Neural cell (in vitro differentiated cells): Measurements from ENCODE around the gene ABHD13.
A peak's percentile ranks its signal among the peaks of the same experiment; 100 is the strongest.

ENCODE experiments used
- EP300 ChIP-seq: fragments of 450-650 bp; conservative IDR thresholded peaks from 2 replicates; pipeline ENCODE4 v1.6.1; 2014; ENCODE audit warnings: antibody characterized with exemption, mild to moderate bottlenecking, moderate library complexity; ENCODE audit not compliant: poor library complexity, severe bottlenecking
- EZH2 ChIP-seq: fragments of 200-600, 300-800 bp; shearing (Covaris generic), sonication (generic); IDR thresholded peaks from 2 replicates; pipeline ENCODE4 v1.6.1; 2014; ENCODE audit warnings: antibody characterized with exemption, low read length, borderline replicate concordance, mild to moderate bottlenecking; ENCODE audit not compliant: insufficient read depth, poor library complexity, severe bottlenecking
- MXI1 ChIP-seq: fragments of 450-650 bp; conservative IDR thresholded peaks from 2 replicates; pipeline ENCODE4 v1.6.1; 2014; ENCODE audit warnings: antibody characterized with exemption, mild to moderate bottlenecking; ENCODE audit not compliant: poor library complexity, severe bottlenecking
- POLR2AphosphoS5 ChIP-seq: IDR thresholded peaks from 2 replicates; pipeline ENCODE4 v1.6.1; 2012
- RAD21 ChIP-seq: fragments of 450-650 bp; conservative IDR thresholded peaks from 2 replicates; pipeline ENCODE4 v1.6.1; 2014; ENCODE audit warnings: antibody characterized with exemption, mild to moderate bottlenecking, moderate library complexity
- SMC3 ChIP-seq: fragments of 450-650 bp; conservative IDR thresholded peaks from 2 replicates; pipeline ENCODE4 v1.6.1; 2014; ENCODE audit warnings: antibody characterized with exemption, mild to moderate bottlenecking, moderate library complexity; ENCODE audit not compliant: poor library complexity
- TAF1 ChIP-seq: IDR thresholded peaks from 2 replicates; pipeline ENCODE4 v1.6.1; 2012; ENCODE audit warnings: low read depth
- TF ChIP-seq, protein P1 (sequence below): IDR thresholded peaks from 2 replicates; pipeline ENCODE4 v1.6.1; 2012; ENCODE audit warnings: borderline replicate concordance
- TF ChIP-seq, protein P2 (sequence below): fragments of 450-650 bp; IDR thresholded peaks from 2 replicates; pipeline ENCODE4 v1.5.1; 2014; ENCODE audit warnings: antibody characterized with exemption, mild to moderate bottlenecking, moderate library complexity; ENCODE audit not compliant: poor library complexity, severe bottlenecking

DNA sequence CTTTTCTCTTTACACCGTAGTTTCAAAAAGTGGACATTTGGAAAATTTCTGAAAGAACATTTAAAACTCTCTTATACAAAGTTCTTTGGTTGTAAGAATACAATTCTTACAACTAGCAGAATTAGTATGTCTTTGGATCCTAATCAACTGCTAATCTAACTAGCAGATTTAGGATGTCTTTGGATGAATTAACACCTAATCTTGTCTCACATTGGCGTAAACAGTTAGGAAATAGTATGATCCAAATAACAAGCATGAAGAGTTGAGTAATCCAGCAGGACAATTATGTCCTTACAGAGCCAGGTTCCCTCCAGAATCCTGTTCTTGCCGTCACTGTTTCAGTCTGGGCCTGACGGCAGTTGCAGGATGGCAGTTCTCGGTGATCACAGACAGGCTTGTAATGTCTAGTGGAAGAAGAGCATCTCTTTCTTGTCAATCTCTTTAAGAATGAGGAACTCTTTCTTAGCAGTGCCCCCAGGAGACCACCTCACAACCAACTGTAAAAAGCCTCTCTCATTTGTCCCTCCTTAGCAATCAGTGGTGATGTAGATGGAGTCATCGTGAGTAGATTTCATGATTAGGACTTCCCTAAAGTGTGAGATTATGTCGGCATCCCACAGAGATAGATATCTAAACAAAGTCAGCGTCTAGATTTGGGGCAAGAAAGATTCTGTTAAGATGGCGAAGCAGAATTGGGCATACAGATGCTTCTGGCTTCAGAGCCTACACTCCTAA, 45.6 kb downstream of the ABHD13 start:
- TF ChIP-seq EZH2, result no peak
- TF ChIP-seq, protein P1, sequence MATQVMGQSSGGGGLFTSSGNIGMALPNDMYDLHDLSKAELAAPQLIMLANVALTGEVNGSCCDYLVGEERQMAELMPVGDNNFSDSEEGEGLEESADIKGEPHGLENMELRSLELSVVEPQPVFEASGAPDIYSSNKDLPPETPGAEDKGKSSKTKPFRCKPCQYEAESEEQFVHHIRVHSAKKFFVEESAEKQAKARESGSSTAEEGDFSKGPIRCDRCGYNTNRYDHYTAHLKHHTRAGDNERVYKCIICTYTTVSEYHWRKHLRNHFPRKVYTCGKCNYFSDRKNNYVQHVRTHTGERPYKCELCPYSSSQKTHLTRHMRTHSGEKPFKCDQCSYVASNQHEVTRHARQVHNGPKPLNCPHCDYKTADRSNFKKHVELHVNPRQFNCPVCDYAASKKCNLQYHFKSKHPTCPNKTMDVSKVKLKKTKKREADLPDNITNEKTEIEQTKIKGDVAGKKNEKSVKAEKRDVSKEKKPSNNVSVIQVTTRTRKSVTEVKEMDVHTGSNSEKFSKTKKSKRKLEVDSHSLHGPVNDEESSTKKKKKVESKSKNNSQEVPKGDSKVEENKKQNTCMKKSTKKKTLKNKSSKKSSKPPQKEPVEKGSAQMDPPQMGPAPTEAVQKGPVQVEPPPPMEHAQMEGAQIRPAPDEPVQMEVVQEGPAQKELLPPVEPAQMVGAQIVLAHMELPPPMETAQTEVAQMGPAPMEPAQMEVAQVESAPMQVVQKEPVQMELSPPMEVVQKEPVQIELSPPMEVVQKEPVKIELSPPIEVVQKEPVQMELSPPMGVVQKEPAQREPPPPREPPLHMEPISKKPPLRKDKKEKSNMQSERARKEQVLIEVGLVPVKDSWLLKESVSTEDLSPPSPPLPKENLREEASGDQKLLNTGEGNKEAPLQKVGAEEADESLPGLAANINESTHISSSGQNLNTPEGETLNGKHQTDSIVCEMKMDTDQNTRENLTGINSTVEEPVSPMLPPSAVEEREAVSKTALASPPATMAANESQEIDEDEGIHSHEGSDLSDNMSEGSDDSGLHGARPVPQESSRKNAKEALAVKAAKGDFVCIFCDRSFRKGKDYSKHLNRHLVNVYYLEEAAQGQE, result no peak
- TF ChIP-seq, protein P2, sequence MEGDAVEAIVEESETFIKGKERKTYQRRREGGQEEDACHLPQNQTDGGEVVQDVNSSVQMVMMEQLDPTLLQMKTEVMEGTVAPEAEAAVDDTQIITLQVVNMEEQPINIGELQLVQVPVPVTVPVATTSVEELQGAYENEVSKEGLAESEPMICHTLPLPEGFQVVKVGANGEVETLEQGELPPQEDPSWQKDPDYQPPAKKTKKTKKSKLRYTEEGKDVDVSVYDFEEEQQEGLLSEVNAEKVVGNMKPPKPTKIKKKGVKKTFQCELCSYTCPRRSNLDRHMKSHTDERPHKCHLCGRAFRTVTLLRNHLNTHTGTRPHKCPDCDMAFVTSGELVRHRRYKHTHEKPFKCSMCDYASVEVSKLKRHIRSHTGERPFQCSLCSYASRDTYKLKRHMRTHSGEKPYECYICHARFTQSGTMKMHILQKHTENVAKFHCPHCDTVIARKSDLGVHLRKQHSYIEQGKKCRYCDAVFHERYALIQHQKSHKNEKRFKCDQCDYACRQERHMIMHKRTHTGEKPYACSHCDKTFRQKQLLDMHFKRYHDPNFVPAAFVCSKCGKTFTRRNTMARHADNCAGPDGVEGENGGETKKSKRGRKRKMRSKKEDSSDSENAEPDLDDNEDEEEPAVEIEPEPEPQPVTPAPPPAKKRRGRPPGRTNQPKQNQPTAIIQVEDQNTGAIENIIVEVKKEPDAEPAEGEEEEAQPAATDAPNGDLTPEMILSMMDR, result no peak
- no peak for TF ChIP-seq POLR2AphosphoS5
- peak; percentile 30 for TF ChIP-seq EP300
- no peak for TF ChIP-seq TAF1
- no peak for TF ChIP-seq RAD21
- TF ChIP-seq MXI1, result no peak
- TF ChIP-seq SMC3, result no peak
